Fibroblast of pulmonary artery (primary cell): Measurements from ENCODE around the gene TGFB2.

Experiments
- DNase-seq: peaks from one replicate; pipeline ENCODE4 v3.0.0-alpha.2; 2010; ENCODE audit warnings: low read depth
- H3K4me3 ChIP-seq: replicated peaks from 2 replicates; pipeline ENCODE4 v1.5.1; 2011; ENCODE audit warnings: low read depth, mild to moderate bottlenecking, control low read depth, low read length, moderate library complexity
- TF ChIP-seq, protein P1 (sequence below): IDR thresholded peaks from 2 replicates; pipeline ENCODE4 v1.5.1; 2011; ENCODE audit warnings: mild to moderate bottlenecking, control low read depth, low read length, inconsistent platforms; ENCODE audit errors: missing control alignments

Gene TGFB2

DNA sequence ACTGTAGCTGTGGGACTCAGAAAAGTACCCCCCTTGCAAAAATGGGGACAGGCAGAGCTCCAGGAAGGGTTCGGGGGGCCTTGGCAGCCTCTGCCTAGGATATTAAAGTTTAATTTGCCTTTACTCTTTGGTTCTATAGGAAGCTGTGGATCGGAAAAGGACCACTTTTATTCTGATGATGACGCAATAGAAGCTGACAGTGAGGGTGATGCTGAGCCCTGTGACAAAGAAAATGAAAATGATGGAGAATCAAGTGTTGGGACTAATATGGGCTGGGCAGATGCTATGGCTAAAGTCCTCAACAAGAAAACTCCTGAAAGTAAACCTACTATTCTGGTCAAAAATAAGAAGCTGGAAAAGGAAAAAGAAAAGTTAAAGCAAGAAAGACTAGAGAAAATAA, 43.0 kb upstream of the TGFB2 start:
- no peak for DNase-seq
- TF ChIP-seq, protein P1, sequence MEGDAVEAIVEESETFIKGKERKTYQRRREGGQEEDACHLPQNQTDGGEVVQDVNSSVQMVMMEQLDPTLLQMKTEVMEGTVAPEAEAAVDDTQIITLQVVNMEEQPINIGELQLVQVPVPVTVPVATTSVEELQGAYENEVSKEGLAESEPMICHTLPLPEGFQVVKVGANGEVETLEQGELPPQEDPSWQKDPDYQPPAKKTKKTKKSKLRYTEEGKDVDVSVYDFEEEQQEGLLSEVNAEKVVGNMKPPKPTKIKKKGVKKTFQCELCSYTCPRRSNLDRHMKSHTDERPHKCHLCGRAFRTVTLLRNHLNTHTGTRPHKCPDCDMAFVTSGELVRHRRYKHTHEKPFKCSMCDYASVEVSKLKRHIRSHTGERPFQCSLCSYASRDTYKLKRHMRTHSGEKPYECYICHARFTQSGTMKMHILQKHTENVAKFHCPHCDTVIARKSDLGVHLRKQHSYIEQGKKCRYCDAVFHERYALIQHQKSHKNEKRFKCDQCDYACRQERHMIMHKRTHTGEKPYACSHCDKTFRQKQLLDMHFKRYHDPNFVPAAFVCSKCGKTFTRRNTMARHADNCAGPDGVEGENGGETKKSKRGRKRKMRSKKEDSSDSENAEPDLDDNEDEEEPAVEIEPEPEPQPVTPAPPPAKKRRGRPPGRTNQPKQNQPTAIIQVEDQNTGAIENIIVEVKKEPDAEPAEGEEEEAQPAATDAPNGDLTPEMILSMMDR: no peak
- H3K4me3 ChIP-seq: no peak overlapping the region

DNA sequence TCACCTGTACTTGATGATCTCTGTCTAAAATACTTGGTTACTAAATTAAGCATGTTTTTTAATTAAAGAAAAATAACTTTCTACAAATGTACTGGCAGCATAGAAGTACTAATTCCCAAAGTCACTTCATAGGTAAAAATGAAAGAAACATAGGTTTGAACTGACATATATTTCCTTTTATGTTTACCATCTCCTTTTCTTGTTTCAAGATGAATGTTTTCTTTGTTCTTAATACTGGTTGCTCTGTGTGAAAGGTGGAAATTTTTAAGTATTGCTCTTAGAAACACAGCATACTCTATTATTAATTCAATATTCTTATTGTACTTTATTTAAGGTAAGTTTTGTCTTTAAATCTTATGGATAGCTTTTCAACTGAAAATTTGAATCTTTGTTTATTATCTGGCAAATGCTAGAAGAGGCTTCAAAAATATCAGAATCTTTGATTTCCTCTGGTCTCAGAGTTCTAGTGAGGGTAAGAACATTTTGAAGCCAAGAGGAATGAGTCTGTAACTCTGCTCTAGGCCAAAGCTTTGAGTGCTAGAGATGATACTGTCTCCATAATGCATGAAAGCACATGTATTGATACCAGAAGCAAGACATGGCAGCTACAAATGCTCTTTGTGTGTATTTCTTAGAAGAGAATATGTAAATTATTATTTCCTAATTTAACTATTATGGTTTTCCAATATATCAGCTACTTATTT, 41.8 kb upstream of the TGFB2 start:
- no peak overlapping the region for H3K4me3 ChIP-seq
- DNase-seq: no peak
- TF ChIP-seq, protein P1: no peak

DNA sequence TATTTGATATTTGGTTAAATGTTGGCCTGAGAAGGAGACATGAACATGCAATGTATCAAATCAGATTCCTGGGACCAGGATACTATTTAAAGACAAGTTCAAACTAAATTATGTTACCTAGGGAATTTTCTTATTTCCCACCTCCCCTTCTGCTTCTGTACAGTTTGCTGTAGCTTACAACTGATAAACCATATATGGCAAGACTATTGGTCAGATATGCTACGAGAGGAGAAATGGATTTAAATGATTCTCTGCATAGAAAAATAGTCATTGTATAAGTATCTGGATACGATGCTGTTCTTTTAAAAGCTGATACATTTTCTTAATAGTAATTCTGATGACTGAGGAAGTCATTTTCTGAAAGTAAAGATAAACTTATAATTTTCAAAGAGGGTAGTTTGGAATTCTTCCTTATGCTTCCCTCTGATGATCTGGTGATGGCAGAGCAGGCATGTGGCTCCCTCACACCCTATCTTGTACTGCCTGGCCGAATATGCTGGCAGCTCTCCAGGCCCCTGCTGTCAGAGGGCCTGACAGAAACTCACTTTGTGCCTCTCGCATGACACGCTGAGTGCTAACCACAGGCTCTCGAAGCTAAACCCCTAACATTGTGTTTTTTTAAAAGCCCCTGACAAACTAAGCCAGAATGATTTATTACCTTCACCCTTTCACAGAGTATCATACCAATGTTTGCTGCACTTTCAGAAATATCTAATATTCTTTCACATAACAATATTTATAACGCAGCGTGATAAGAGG, 40.7 kb upstream of the TGFB2 start:
- H3K4me3 ChIP-seq: no peak overlapping the region
- DNase-seq: peak; percentile 49
- TF ChIP-seq, protein P1: no peak

DNA sequence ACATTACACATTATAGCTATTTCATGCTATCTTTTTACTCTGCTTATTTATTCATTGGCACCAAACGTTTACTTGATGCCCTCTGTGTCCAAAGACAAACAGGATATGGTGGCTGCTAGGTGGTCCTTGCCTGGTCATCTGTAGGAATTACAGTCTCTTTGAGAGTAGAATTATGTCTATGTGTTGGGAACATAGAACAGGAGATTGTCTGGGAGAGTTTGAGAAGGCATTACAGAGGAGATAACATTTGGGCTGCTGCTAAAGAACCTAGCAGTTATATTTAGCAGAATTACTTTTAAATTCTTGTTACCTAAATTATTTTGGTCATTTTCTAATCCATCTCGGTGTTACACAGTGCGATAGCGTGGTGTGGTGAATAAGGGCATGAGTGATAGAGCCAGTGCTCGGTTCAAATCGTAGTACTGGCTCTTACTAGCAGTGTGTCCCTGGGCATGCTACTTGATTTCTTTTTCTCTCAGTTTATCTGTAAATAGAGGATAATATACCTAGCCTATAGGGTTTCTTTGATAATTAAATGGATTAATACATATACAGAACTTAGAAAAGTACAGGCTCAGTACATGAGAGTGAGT, 39.6 kb upstream of the TGFB2 start:
- TF ChIP-seq, protein P1: no peak
- DNase-seq: no peak
- H3K4me3 ChIP-seq: no peak overlapping the region

DNA sequence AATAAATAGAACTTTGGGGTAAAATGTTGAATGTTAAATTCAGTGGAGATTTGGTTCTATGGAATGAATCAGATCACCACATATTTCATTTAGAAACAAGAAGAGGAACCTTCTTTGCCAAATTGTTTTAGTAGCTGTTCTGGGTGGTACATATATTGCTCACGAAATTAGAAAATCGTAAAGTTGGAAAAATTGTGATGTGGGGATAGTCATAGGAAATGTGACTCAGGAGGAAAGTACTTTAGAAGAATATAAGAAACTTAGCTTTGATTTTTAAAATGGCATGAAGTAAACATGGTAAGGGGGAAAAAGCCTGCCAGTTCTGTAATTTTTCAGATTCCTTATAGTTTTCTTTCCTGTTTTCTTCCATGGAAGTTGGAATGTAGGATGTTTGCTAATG, 32.6 kb upstream of the TGFB2 start:
- TF ChIP-seq, protein P1: no peak
- DNase-seq: peak; percentile 36
- H3K4me3 ChIP-seq: no peak overlapping the region

DNA sequence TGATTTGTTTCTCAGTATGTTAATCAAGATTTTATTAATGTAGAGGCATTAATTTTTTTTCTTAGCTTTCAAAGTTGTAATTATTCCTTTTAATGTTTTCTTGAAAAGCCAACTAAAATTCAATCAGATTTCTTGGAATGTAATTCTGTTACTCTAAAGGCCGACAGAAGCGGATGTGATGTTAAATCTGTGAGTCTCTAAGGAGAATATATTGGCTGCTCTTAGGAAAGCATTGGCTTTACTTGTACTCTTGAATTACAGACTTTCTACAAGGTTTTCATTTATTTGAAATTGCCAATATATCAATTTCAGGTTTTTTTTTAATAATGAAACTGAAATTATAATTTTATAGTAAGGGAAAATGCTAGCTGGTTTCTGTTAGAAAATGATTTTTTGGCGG, 30.8 kb upstream of the TGFB2 start:
- TF ChIP-seq, protein P1: no peak
- no peak overlapping the region for H3K4me3 ChIP-seq
- DNase-seq: no peak
